B cell (primary cell): Measurements from ENCODE around the gene ZNF784. TPM values are rescaled to one million over a fixed set of nuclear protein-coding genes. Genes with fewer than 3 reads are reported as not detected.

Source experiments
- ATAC-seq: fragments of 200-7000 bp; cut with Tn5 transposase; one replicate; pipeline ENCODE4 v1.10.0; 2021; ENCODE audit warnings: low read depth, mild to moderate bottlenecking, moderate number of reproducible peaks, moderate library complexity
- CTCF ChIA-PET: fragments of 350-600 bp; sonication (Branson Sonifier 250); formaldehyde crosslinking; loops from one replicate; lab custom pipeline; 2021; ENCODE audit warnings: antibody characterized with exemption, inconsistent platforms; lab: Charles Lee
- POLR2A ChIA-PET: fragments of 350-600 bp; sonication (Branson Sonifier 250); formaldehyde crosslinking; loops from one replicate; lab custom pipeline; 2021; ENCODE audit warnings: antibody characterized with exemption; lab: Charles Lee
- DNase-seq: peaks from one replicate; pipeline ENCODE4 v3.0.0; 2013
- H2AFZ ChIP-seq: 2 replicates; pipeline ENCODE4 v1.6.1; 2012; ENCODE audit warnings: mild to moderate bottlenecking, low read depth, low read length; ENCODE audit not compliant: insufficient read depth, poor library complexity, severe bottlenecking
- H3K27ac ChIP-seq, 2 donors: 1 replicate in 1 of 2; 2 replicates in 1 of 2; pipeline ENCODE4 v1.5.1; 2012 to 2013; ENCODE audit warnings: low read length in 2 of 2, mild to moderate bottlenecking in 2 of 2, moderate library complexity in 1 of 2
- H3K27me3 ChIP-seq, 4 experiments: fragments of 200-600 bp in 1 of 4; sonication (generic) in 1 of 4; replicated peaks in 1 of 4; 1 replicate in 2 of 4; 2 replicates in 2 of 4; pipeline versions ENCODE4 v1.6.1 to v1.7.0; 2013 to 2016; ENCODE audit warnings: low read length in 3 of 4, mild to moderate bottlenecking in 2 of 4, mixed read lengths in 1 of 4, moderate library complexity in 1 of 4; ENCODE audit not compliant: insufficient read depth in 4 of 4, control insufficient read depth in 3 of 4; ENCODE audit errors: control extremely low read depth in 1 of 4
- H3K36me3 ChIP-seq, 2 experiments: replicated peaks in 1 of 2; 1 replicate in 1 of 2; 2 replicates in 1 of 2; pipeline versions ENCODE4 v1.6.1 to v1.7.1; 2013; ENCODE audit warnings: low read length in 1 of 2; ENCODE audit not compliant: insufficient read depth in 2 of 2, control insufficient read depth in 1 of 2; ENCODE audit errors: control extremely low read depth in 1 of 2, extremely low read depth in 1 of 2
- H3K4me1 ChIP-seq, 2 donors: fragments of 200-600 bp in 1 of 2; sonication (generic) in 1 of 2; 1 replicate in 1 of 2; 2 replicates in 1 of 2; pipeline versions ENCODE4 v1.5.1 to v1.6.1; 2013 to 2017; ENCODE audit warnings: low read length in 2 of 2; ENCODE audit not compliant: control insufficient read depth in 2 of 2, insufficient read depth in 2 of 2
- H3K4me2 ChIP-seq: replicated peaks from 2 replicates; pipeline ENCODE3; 2012; ENCODE audit warnings: mild to moderate bottlenecking, low read depth, low read length; ENCODE audit not compliant: poor library complexity, severe bottlenecking
- H3K4me3 ChIP-seq, 5 experiments: fragments of 200-600 bp in 1 of 5; sonication (generic) in 1 of 5; 1 replicate in 3 of 5; 2 replicates in 2 of 5; pipeline versions ENCODE4 v1.5.1 to v1.7.0; 2011 to 2016; ENCODE audit warnings: low read length in 4 of 5, mild to moderate bottlenecking in 4 of 5, low read depth in 2 of 5, control low read depth in 1 of 5, moderate library complexity in 1 of 5; ENCODE audit not compliant: insufficient read depth in 1 of 5; ENCODE audit errors: control extremely low read depth in 1 of 5, extremely low read depth in 1 of 5
- H3K79me2 ChIP-seq: fragments of 200-600 bp; sonication (generic); one replicate; pipeline ENCODE4 v1.6.0; 2016; ENCODE audit warnings: low read length; ENCODE audit not compliant: control insufficient read depth, insufficient read depth
- H3K9ac ChIP-seq: fragments of 200-600 bp; sonication (generic); 2 replicates; pipeline ENCODE4 v1.6.1; 2017; ENCODE audit warnings: mild to moderate bottlenecking, low read length, moderate library complexity
- H3K9me3 ChIP-seq, 3 donors: one replicate each; pipeline versions ENCODE4 v1.6.1 to v1.7.1; 2013; ENCODE audit warnings: low read length in 2 of 3; ENCODE audit not compliant: control insufficient read depth in 2 of 3, insufficient read depth in 1 of 3; ENCODE audit errors: control extremely low read depth in 1 of 3
- H4K20me1 ChIP-seq: 2 replicates; pipeline ENCODE4 v1.6.0; 2012; ENCODE audit warnings: mild to moderate bottlenecking, low read length; ENCODE audit not compliant: insufficient read depth, control insufficient read depth, poor library complexity, severe bottlenecking
- H3K27ac Mint-ChIP-seq: one replicate; pipeline ENCODE4 v1.8.0; 2021; ENCODE audit warnings: mixed read lengths
- H3K27me3 Mint-ChIP-seq: one replicate; pipeline ENCODE4 v1.8.0; 2021; ENCODE audit warnings: mixed read lengths
- H3K4me1 Mint-ChIP-seq: one replicate; pipeline ENCODE4 v1.8.0; 2021; ENCODE audit warnings: mixed read lengths
- H3K4me3 Mint-ChIP-seq: one replicate; pipeline ENCODE4 v1.8.0; 2021; ENCODE audit warnings: mixed read lengths
- H3K9me3 Mint-ChIP-seq: one replicate; pipeline ENCODE4 v1.8.0; 2022; ENCODE audit warnings: mixed read lengths; ENCODE audit not compliant: insufficient read depth
- EZH2 ChIP-seq: IDR thresholded peaks from 2 replicates; pipeline ENCODE4 v1.6.1; 2012; ENCODE audit warnings: borderline replicate concordance, low read depth, mild to moderate bottlenecking, moderate library complexity, low read length; ENCODE audit not compliant: insufficient read depth, poor library complexity, severe bottlenecking
- WGBS: methylation state at CpG from one replicate; pipeline ENCODE4 v1.1.5; 2013; ENCODE audit warnings: missing lambda C conversion rate; ENCODE audit not compliant: insufficient coverage; 5-methylcytosine and 5-hydroxymethylcytosine counted together
- intact Hi-C: fragments of 100-400 bp; cut with micrococcal nuclease; formaldehyde crosslinking; loops from one replicate; pipeline ENCODE4 v1.10.0; 2022
- polyA plus RNA-seq: library from polyadenylated mRNA; depleted of rRNA; stranded (reverse); fragments of >200 nt; gene quantifications from 2 replicates; pipeline ENCODE4 v1.2.3, GENCODE V29; 2012
- total RNA-seq, 2 donors: library from RNA; stranded (reverse); fragments of 120-200 nt in 1 of 2; gene quantifications; 1 replicate in 1 of 2; 2 replicates in 1 of 2; pipeline versions ENCODE4 v1.2.3 to v1.2.4, GENCODE V29; 2013 to 2022
- TF ChIP-seq, protein P1 (sequence below): fragments of 200-600 bp; IDR thresholded peaks from one replicate; pipeline ENCODE4 v1.8.0; 2022; ENCODE audit warnings: antibody characterized with exemption, mild to moderate bottlenecking

Gene ZNF784
- total and polyA plus RNA-seq, 2 donors (not counting 1 experiment from before 2014, with no cell fraction given): 9.2 to 9.7 TPM

- CTCF ChIA-PET: interaction anchor here (0.6 to 3.8 kb wide), 11 partner anchors 11 to 487 kb away, joined by 3 to 25 read pairs (median 5); partner anchors contain the start of gene ZNF865
- H3K4me2 ChIP-seq: no peak overlapping the region
These were observed 2.0 kb upstream of the ZNF784 start for GRCh38 chr19:55626350-55626749.

GRCh38 chr19:55625004-55625326 lies 599 bp upstream of the ZNF784 start:
- Mint-ChIP-seq H3K27ac (peak overlapping the region; percentile 99), H3K27me3 (no peaks in the 10 kb centered on the region), H3K4me1 (peaks cover 18% of the 10 kb centered on the region), H3K4me3 (peak overlapping the region; percentile 95), H3K9me3 (no peaks in the 10 kb centered on the region)
- intact Hi-C loops: loop anchor here (10.0 kb wide), 1 partner anchor 520 kb away; the partner anchor contains the start of gene ZNF444
- H3K79me2 ChIP-seq: peaks cover 8% of the 10 kb centered on the region
- peak overlapping the region; percentile 87 for H3K27ac ChIP-seq
- POLR2A ChIA-PET: interaction anchor here (0.6 to 2.4 kb wide), 17 partner anchors 8 to 495 kb away, joined by 3 to 58 read pairs (median 5); partner anchors contain the start of genes CCDC106, FIZ1, U2AF2 and UBE2S
- H3K9me3 ChIP-seq: no peaks in the 10 kb centered on the region
- H4K20me1 ChIP-seq: peaks cover 7% of the 10 kb centered on the region
- 29% methylated on average over 2 of the region's 11 CpGs for WGBS
- H3K4me3 ChIP-seq: peak overlapping the region in 4 of 5 experiments; percentile 47 to 84 (median 69)
- peaks cover 0 to 6% of the 10 kb centered on the region in 2 experiments for H3K36me3 ChIP-seq
- CTCF ChIA-PET: interaction anchor here (0.6 to 3.8 kb wide), 18 partner anchors 9 to 484 kb away, joined by 3 to 27 read pairs (median 5); partner anchors contain the start of genes FIZ1 and ZNF865
- no peak for TF ChIP-seq EZH2
- TF ChIP-seq, protein P1, sequence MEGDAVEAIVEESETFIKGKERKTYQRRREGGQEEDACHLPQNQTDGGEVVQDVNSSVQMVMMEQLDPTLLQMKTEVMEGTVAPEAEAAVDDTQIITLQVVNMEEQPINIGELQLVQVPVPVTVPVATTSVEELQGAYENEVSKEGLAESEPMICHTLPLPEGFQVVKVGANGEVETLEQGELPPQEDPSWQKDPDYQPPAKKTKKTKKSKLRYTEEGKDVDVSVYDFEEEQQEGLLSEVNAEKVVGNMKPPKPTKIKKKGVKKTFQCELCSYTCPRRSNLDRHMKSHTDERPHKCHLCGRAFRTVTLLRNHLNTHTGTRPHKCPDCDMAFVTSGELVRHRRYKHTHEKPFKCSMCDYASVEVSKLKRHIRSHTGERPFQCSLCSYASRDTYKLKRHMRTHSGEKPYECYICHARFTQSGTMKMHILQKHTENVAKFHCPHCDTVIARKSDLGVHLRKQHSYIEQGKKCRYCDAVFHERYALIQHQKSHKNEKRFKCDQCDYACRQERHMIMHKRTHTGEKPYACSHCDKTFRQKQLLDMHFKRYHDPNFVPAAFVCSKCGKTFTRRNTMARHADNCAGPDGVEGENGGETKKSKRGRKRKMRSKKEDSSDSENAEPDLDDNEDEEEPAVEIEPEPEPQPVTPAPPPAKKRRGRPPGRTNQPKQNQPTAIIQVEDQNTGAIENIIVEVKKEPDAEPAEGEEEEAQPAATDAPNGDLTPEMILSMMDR: no peak
- H3K27me3 ChIP-seq: no peaks in the 10 kb centered on the region
- peaks cover 10 to 14% of the 10 kb centered on the region in 2 donors for H3K4me1 ChIP-seq
- H2AFZ ChIP-seq: peak overlapping the region; percentile 82
- H3K9ac ChIP-seq: peak overlapping the region; percentile 85
- no peak for ATAC-seq
- DNase-seq: no peak
- peak overlapping the region; percentile 81 for H3K4me2 ChIP-seq

More at GRCh38 chr19:55626350-55626749, 2.0 kb upstream of the ZNF784 start:
- H3K27me3 Mint-ChIP-seq: no peaks in the 10 kb centered on the region
- intact Hi-C loops: loop anchor here (10.0 kb wide), 1 partner anchor 518 kb away; the partner anchor contains the start of gene ZNF444
- H3K9me3 Mint-ChIP-seq: no peaks in the 10 kb centered on the region
- no peaks in the 10 kb centered on the region for H3K9me3 ChIP-seq
- H3K4me1 Mint-ChIP-seq: peaks cover 16% of the 10 kb centered on the region
- POLR2A ChIA-PET: interaction anchor here (0.9 to 2.0 kb wide), 2 partner anchors 20 to 28 kb away, joined by 3 to 5 read pairs; partner anchors contain the start of gene ZNF865
- H3K9ac ChIP-seq: no peak overlapping the region
- H2AFZ ChIP-seq: no peak overlapping the region
- H3K27ac ChIP-seq: no peak overlapping the region
- H3K27ac Mint-ChIP-seq: no peak overlapping the region
- peaks cover 10 to 15% of the 10 kb centered on the region in 2 donors for H3K4me1 ChIP-seq
- TF ChIP-seq, protein P1: no peak
- no peak for TF ChIP-seq EZH2
- H3K79me2 ChIP-seq: peaks cover 8% of the 10 kb centered on the region
- peak overlapping the region; percentile 32 for H3K4me3 Mint-ChIP-seq
- H3K4me3 ChIP-seq: no peak overlapping the region
- no peaks in the 10 kb centered on the region for H3K27me3 ChIP-seq
- DNase-seq: no peak
- no peaks in the 10 kb centered on the region for H3K36me3 ChIP-seq
- ATAC-seq: no peak
- WGBS: 89% methylated on average over 10 of the region's 11 CpGs
- H4K20me1 ChIP-seq: peaks cover 7% of the 10 kb centered on the region
